Stomach (tissue), 4 donors: ENCODE data around the gene PDGFRB.

Source experiments
- EP300 ChIP-seq: sonication (generic); formaldehyde crosslinking; IDR thresholded peaks from one replicate; pipeline ENCODE4 v1.6.1; 2017; ENCODE audit warnings: antibody characterized with exemption
- POLR2A ChIP-seq, 4 donors: fragments of 450-650 bp; IDR thresholded peaks; one replicate each; pipeline ENCODE4 v1.6.1; 2016; ENCODE audit warnings: antibody characterized with exemption in 4 of 4, control low read depth in 2 of 4, mild to moderate bottlenecking in 1 of 4, moderate library complexity in 1 of 4
- POLR2AphosphoS5 ChIP-seq, 3 donors: sonication (generic); formaldehyde crosslinking; IDR thresholded peaks; one replicate each; pipeline ENCODE4 v1.6.1; 2016; ENCODE audit warnings: antibody characterized with exemption in 3 of 3
- TF ChIP-seq, protein P1 (sequence below), 7 experiments: fragments of 450-650 bp in 4 of 7; fragments of 200-600 bp in 3 of 7; sonication (generic) in 3 of 7; IDR thresholded peaks; one replicate each; pipeline ENCODE4 v1.5.1; 2016 to 2019; ENCODE audit warnings: antibody characterized with exemption in 7 of 7, control low read depth in 2 of 7, mild to moderate bottlenecking in 1 of 7

DNA sequence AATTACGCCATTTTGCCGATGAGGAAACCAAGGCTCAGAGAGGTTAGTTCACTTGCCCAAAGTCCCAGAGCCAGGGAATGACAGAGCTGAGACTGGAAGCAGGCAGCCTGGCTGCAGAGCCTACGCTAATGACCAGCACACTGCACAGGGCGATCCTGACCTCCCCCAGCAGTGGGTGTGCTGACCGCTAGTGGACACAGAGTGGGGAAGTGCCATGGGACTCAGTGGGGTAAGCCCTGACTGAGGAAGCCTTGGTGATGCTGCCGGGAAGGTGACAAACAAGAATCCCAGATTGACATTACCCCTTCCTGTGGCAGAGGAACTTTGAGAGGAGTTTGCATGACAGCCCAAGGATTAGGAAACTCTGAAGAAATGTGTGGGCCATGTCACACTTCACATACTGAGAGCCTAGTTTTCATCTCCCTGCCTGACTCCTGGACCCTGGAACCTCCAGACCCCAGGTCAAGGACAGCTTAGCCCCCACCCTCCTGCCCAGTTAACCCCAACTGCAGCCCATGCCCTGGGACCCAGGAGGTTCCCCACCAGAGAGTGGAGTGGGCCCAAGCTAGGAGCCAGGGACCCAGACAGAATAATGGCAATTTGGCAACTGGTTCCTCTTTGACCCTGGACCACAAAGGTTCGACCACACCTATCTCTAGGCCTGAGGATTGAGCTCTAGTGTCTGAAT, 49.6 kb downstream of the PDGFRB start:
- TF ChIP-seq, protein P1, sequence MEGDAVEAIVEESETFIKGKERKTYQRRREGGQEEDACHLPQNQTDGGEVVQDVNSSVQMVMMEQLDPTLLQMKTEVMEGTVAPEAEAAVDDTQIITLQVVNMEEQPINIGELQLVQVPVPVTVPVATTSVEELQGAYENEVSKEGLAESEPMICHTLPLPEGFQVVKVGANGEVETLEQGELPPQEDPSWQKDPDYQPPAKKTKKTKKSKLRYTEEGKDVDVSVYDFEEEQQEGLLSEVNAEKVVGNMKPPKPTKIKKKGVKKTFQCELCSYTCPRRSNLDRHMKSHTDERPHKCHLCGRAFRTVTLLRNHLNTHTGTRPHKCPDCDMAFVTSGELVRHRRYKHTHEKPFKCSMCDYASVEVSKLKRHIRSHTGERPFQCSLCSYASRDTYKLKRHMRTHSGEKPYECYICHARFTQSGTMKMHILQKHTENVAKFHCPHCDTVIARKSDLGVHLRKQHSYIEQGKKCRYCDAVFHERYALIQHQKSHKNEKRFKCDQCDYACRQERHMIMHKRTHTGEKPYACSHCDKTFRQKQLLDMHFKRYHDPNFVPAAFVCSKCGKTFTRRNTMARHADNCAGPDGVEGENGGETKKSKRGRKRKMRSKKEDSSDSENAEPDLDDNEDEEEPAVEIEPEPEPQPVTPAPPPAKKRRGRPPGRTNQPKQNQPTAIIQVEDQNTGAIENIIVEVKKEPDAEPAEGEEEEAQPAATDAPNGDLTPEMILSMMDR (IDR thresholded peaks at IDR 0.05), result no peak
- TF ChIP-seq EP300 (no peak), POLR2AphosphoS5 (IDR thresholded peaks at IDR 0.05) (no peak), POLR2A (IDR thresholded peaks at IDR 0.05) (no peak)
